GM23248 (cell line): ENCODE results near the gene EID3. TPM values are rescaled to one million over a fixed set of nuclear protein-coding genes. Genes with fewer than 3 reads are reported as not detected.

Source experiments
- DNase-seq: peaks from one replicate; pipeline ENCODE4 v3.0.0-alpha.2; 2015
- H2AFZ ChIP-seq: fragments of 200-600 bp; sonication (generic); 2 replicates; pipeline ENCODE4 v1.6.1; 2016; ENCODE audit warnings: antibody characterized with exemption
- H3F3A ChIP-seq: fragments of 200-600 bp; sonication (generic); 2 replicates; pipeline ENCODE4 v1.6.1; 2016; ENCODE audit warnings: mild to moderate bottlenecking, antibody characterized with exemption, mixed run types; ENCODE audit not compliant: insufficient read depth
- H3K27ac ChIP-seq: fragments of 200-600 bp; sonication (generic); 2 replicates; pipeline ENCODE4 v1.5.1; 2016; ENCODE audit warnings: mild to moderate bottlenecking
- H3K27me3 ChIP-seq: fragments of 200-600 bp; sonication (generic); replicated peaks from 2 replicates; pipeline ENCODE4 v1.6.1; 2016; ENCODE audit warnings: mild to moderate bottlenecking; ENCODE audit not compliant: insufficient read depth
- H3K36me3 ChIP-seq: fragments of 200-600 bp; sonication (generic); 2 replicates; pipeline ENCODE4 v1.6.1; 2016; ENCODE audit warnings: low read depth, mild to moderate bottlenecking
- H3K4me1 ChIP-seq: fragments of 200-600 bp; sonication (generic); 2 replicates; pipeline ENCODE4 v1.6.1; 2016; ENCODE audit warnings: mild to moderate bottlenecking; ENCODE audit not compliant: insufficient read depth
- H3K4me2 ChIP-seq: fragments of 200-600 bp; sonication (generic); one replicate; pipeline ENCODE4 v1.6.1; 2016; ENCODE audit warnings: mild to moderate bottlenecking; ENCODE audit not compliant: unreplicated experiment
- H3K4me3 ChIP-seq: fragments of 200-600 bp; sonication (generic); 2 replicates; pipeline ENCODE4 v1.5.1; 2016; ENCODE audit warnings: mild to moderate bottlenecking
- H3K79me2 ChIP-seq: fragments of 200-600 bp; sonication (generic); 2 replicates; pipeline ENCODE4 v1.6.1; 2016; ENCODE audit warnings: mild to moderate bottlenecking; ENCODE audit not compliant: insufficient read depth
- H3K9ac ChIP-seq: fragments of 200-600 bp; sonication (generic); 2 replicates; pipeline ENCODE4 v1.6.1; 2016; ENCODE audit warnings: mild to moderate bottlenecking
- H3K9me2 ChIP-seq: fragments of 200-600 bp; sonication (generic); 2 replicates; pipeline ENCODE4 v1.6.1; 2016; ENCODE audit warnings: mixed run types, mild to moderate bottlenecking, moderate library complexity; ENCODE audit not compliant: insufficient read depth
- H3K9me3 ChIP-seq: fragments of 200-600 bp; sonication (generic); one replicate; pipeline ENCODE4 v1.6.1; 2017; ENCODE audit warnings: low read depth
- H4K20me1 ChIP-seq: fragments of 200-600 bp; sonication (generic); 2 replicates; pipeline ENCODE4 v1.6.0; 2016; ENCODE audit not compliant: insufficient read depth
- EZH2 ChIP-seq: fragments of 200-600 bp; sonication (generic); IDR thresholded peaks from 2 replicates; pipeline ENCODE4 v1.6.1; 2018; ENCODE audit warnings: antibody characterized with exemption, mild to moderate bottlenecking; ENCODE audit not compliant: insufficient read depth, poor library complexity, severe bottlenecking
- EZH2phosphoT487 ChIP-seq: fragments of 200-600 bp; sonication (generic); IDR thresholded peaks from 2 replicates; pipeline ENCODE4 v1.6.1; 2018; ENCODE audit warnings: antibody characterized with exemption, moderate library complexity, mild to moderate bottlenecking, low read depth; ENCODE audit not compliant: insufficient read depth
- WGBS, 2 experiments: methylation state at CpG; one replicate each; pipeline ENCODE4 v1.1.6; 2015 to 2017; ENCODE audit warnings: low lambda C conversion rate in 2 of 2, low coverage in 1 of 2; ENCODE audit errors: missing lambda C conversion rate in 2 of 2; 5-methylcytosine and 5-hydroxymethylcytosine counted together
- in situ Hi-C: fragments of 300-500 bp; cut with MboI; formaldehyde crosslinking; loops from 2 replicates; pipeline ENCODE4 v1.15.0; 2020
- polyA plus RNA-seq: library from polyadenylated mRNA; unstranded; fragments of >200 nt; fragmentation: Nextera tagmentation; extraction: Ambion mirVana; gene quantifications from 2 replicates; pipeline ENCODE4 v1.2.1, GENCODE V29; 2016
- total RNA-seq: library from RNA; depleted of rRNA; stranded (reverse); fragments of >200 nt; shearing (Covaris generic); gene quantifications from 2 replicates; pipeline ENCODE4 v1.2.3, GENCODE V29; 2014

Gene EID3
- total and polyA plus RNA-seq, 2 experiments from 2014 or later, result 5.7 to 6.9 TPM

GRCh38 chr12:104351057-104351983 lies 47.8 kb downstream of the EID3 start:
- no peak for TF ChIP-seq EZH2
- TF ChIP-seq EZH2phosphoT487, result no peak
- Histone ChIP-seq H3K27ac (peak overlapping the region; percentile 16; the same call in 1 of the 2 replicates), H3K9me3 (no peaks in the 10 kb centered on the region), H3K36me3 (peaks cover 81% of the 10 kb centered on the region), H3K4me1 (peaks cover 11% of the 10 kb centered on the region; the same call in 1 of the 2 replicates), H3K9me2 (no peaks in the 10 kb centered on the region), H2AFZ (no peak overlapping the region), H3K27me3 (no peaks in the 10 kb centered on the region), H3K9ac (no peak overlapping the region), H3K4me3 (no peak overlapping the region), H3K79me2 (peaks cover 63% of the 10 kb centered on the region), H3K4me2 (no peak overlapping the region), H3F3A (peaks cover 93% of the 10 kb centered on the region), H4K20me1 (0 out of 2 replicates have a peak, but pooled peaks cover 12% of the 10 kb centered on the region)
- in situ Hi-C loops, result no loop called here
- 97 to 99% methylated on average over 4 of the region's 4 CpGs for WGBS, 2 experiments
- DNase-seq, result no peak

GRCh38 chr12:104352106-104352713 lies 48.7 kb downstream of the EID3 start:
- in situ Hi-C loops, result no loop called here
- Histone ChIP-seq H3K9me3 (no peaks in the 10 kb centered on the region), H3K27me3 (no peaks in the 10 kb centered on the region), H3K9ac (no peak overlapping the region), H3K27ac (peak overlapping the region; percentile 16), H4K20me1 (0 out of 2 replicates have a peak, but pooled peaks cover 12% of the 10 kb centered on the region), H3K4me2 (no peak overlapping the region), H3K79me2 (peaks cover 56% of the 10 kb centered on the region), H3K4me3 (no peak overlapping the region), H2AFZ (no peak overlapping the region), H3K36me3 (peaks cover 72% of the 10 kb centered on the region), H3F3A (peaks cover 94% of the 10 kb centered on the region), H3K9me2 (no peaks in the 10 kb centered on the region), H3K4me1 (peaks cover 11% of the 10 kb centered on the region; the same call in 1 of the 2 replicates)
- 81 to 85% methylated on average over 3 of the region's 3 CpGs for WGBS, 2 experiments
- TF ChIP-seq EZH2 (no peak), EZH2phosphoT487 (no peak)
- DNase-seq, result peak; percentile 75

GRCh38 chr12:104353012-104353981 lies 49.8 kb downstream of the EID3 start:
- peaks cover 93% of the 10 kb centered on the region for H3F3A ChIP-seq
- no peak for DNase-seq
- in situ Hi-C loops, result no loop called here
- no peak overlapping the region for H3K4me2 ChIP-seq
- H2AFZ ChIP-seq, result no peak overlapping the region
- no peak overlapping the region for H3K9ac ChIP-seq
- WGBS, 2 experiments, result 98% methylated on average over 17 of the region's 17 CpGs
- H3K9me3 ChIP-seq, result no peaks in the 10 kb centered on the region
- no peak overlapping the region for H3K4me3 ChIP-seq
- peaks cover 62% of the 10 kb centered on the region for H3K36me3 ChIP-seq
- TF ChIP-seq EZH2 (no peak), EZH2phosphoT487 (no peak)
- H3K27me3 ChIP-seq, result no peaks in the 10 kb centered on the region
- H3K4me1 ChIP-seq, result peaks cover 11% of the 10 kb centered on the region; the same call in 1 of the 2 replicates
- no peak overlapping the region for H3K27ac ChIP-seq
- H4K20me1 ChIP-seq, result 0 out of 2 replicates have a peak, but pooled peaks cover 12% of the 10 kb centered on the region
- peaks cover 46% of the 10 kb centered on the region for H3K79me2 ChIP-seq
- H3K9me2 ChIP-seq, result no peaks in the 10 kb centered on the region
